SU-DHL-6 (cell line): Measurements from ENCODE around the gene ZNF365.

ENCODE experiments used
- H2AFZ ChIP-seq: fragments of 200-600 bp; sonication (generic); 2 replicates; pipeline ENCODE4 v1.6.1; 2014; ENCODE audit warnings: low read depth, mild to moderate bottlenecking, moderate library complexity, mixed read lengths, antibody characterized with exemption, low read length; ENCODE audit not compliant: severe bottlenecking
- H3F3A ChIP-seq: fragments of 200-600 bp; shearing (Covaris generic); 2 replicates; pipeline ENCODE4 v1.6.0; 2016; ENCODE audit warnings: antibody characterized with exemption, mild to moderate bottlenecking; ENCODE audit not compliant: insufficient read depth
- H3K27ac ChIP-seq: fragments of 200-600 bp; sonication (generic); 2 replicates; pipeline ENCODE4 v1.5.1; 2016; ENCODE audit warnings: low read depth, mild to moderate bottlenecking, low read length, moderate library complexity, mixed read lengths
- H3K27me3 ChIP-seq: fragments of 200-600 bp; sonication (generic), shearing (Covaris generic); 2 replicates; pipeline ENCODE4 v1.6.0; 2014; ENCODE audit warnings: mild to moderate bottlenecking, low read length
- H3K36me3 ChIP-seq: fragments of 200-600 bp; sonication (generic); 2 replicates; pipeline ENCODE4 v1.6.1; 2014; ENCODE audit warnings: mild to moderate bottlenecking, low read length, mixed read lengths
- H3K4me2 ChIP-seq: fragments of 300-600, 200-600 bp; shearing (Covaris generic), sonication (generic); 2 replicates; pipeline ENCODE4 v1.6.0; 2014; ENCODE audit warnings: low read length, low read depth, mild to moderate bottlenecking; ENCODE audit not compliant: poor library complexity, severe bottlenecking
- H3K4me3 ChIP-seq: fragments of 200-600 bp; sonication (generic); 2 replicates; pipeline ENCODE4 v1.5.1; 2014; ENCODE audit warnings: antibody characterized with exemption, low read length, mild to moderate bottlenecking, mixed read lengths; ENCODE audit not compliant: insufficient read depth, poor library complexity, severe bottlenecking
- H3K79me2 ChIP-seq: fragments of 200-600 bp; sonication (generic); 2 replicates; pipeline ENCODE4 v1.6.1; 2014; ENCODE audit warnings: mild to moderate bottlenecking, low read length, moderate library complexity; ENCODE audit not compliant: insufficient read depth
- H3K9ac ChIP-seq: fragments of 200-600 bp; sonication (generic); 2 replicates; pipeline ENCODE4 v1.7.0; 2014; ENCODE audit warnings: mild to moderate bottlenecking, low read length
- H3K9me2 ChIP-seq: fragments of 200-600 bp; sonication (generic); replicated peaks from 2 replicates; pipeline ENCODE4 v1.6.1; 2014; ENCODE audit warnings: low read length; ENCODE audit not compliant: insufficient read depth
- H3K9me3 ChIP-seq: fragments of 200-600 bp; sonication (generic); 2 replicates; pipeline ENCODE4 v1.6.1; 2014; ENCODE audit warnings: low read length, mixed read lengths; ENCODE audit not compliant: insufficient read depth
- H4K20me1 ChIP-seq: fragments of 200-600 bp; sonication (generic); 2 replicates; pipeline ENCODE4 v1.6.1; 2014; ENCODE audit warnings: low read depth, mild to moderate bottlenecking, antibody characterized with exemption, low read length, moderate library complexity, mixed read lengths
- CTCF ChIP-seq: fragments of 200-600 bp; sonication (generic); IDR thresholded peaks from one replicate; pipeline ENCODE4 v1.5.1; 2017; ENCODE audit warnings: antibody characterized with exemption, mild to moderate bottlenecking, low read length, moderate library complexity; ENCODE audit not compliant: insufficient read depth, poor library complexity, severe bottlenecking
- EZH2phosphoT487 ChIP-seq: fragments of 200-600 bp; sonication (generic), shearing (Covaris generic); conservative IDR thresholded peaks from 2 replicates; pipeline ENCODE4 v1.6.1; 2018; ENCODE audit warnings: mild to moderate bottlenecking, antibody characterized with exemption, low read length, moderate library complexity, mixed read lengths

ZNF365 gene

GRCh38 chr10:62443866-62444265 lies 69.7 kb downstream of the ZNF365 start:
- Histone ChIP-seq H3K4me2 (no peak overlapping the region), H3K9me3 (no peaks in the 10 kb centered on the region), H3K4me3 (no peak overlapping the region), H3K9ac (no peak overlapping the region), H3K79me2 (no peaks in the 10 kb centered on the region), H3K27ac (no peak overlapping the region), H3F3A (no peaks in the 10 kb centered on the region), H3K36me3 (no peaks in the 10 kb centered on the region), H3K9me2 (no peaks in the 10 kb centered on the region), H3K27me3 (no peaks in the 10 kb centered on the region), H4K20me1 (no peaks in the 10 kb centered on the region), H2AFZ (no peak overlapping the region)
- TF ChIP-seq EZH2phosphoT487, result no peak
- no peak for TF ChIP-seq CTCF

- no peaks in the 10 kb centered on the region for H4K20me1 ChIP-seq
- no peaks in the 10 kb centered on the region for H3K36me3 ChIP-seq
- H3K27ac ChIP-seq, result no peak overlapping the region
- no peak overlapping the region for H3K9ac ChIP-seq
- no peaks in the 10 kb centered on the region for H3K9me3 ChIP-seq
- H3K4me2 ChIP-seq, result no peak overlapping the region
- no peak for TF ChIP-seq CTCF
- no peak for TF ChIP-seq EZH2phosphoT487
- no peaks in the 10 kb centered on the region for H3K79me2 ChIP-seq
- no peaks in the 10 kb centered on the region for H3F3A ChIP-seq
- H3K9me2 ChIP-seq, result no peaks in the 10 kb centered on the region
- no peak overlapping the region for H3K4me3 ChIP-seq
- no peak overlapping the region for H2AFZ ChIP-seq
- no peaks in the 10 kb centered on the region for H3K27me3 ChIP-seq
Measured at GRCh38 chr10:62446627-62447026, 72.5 kb downstream of the ZNF365 start.

- no peak overlapping the region for H2AFZ ChIP-seq
- no peaks in the 10 kb centered on the region for H3F3A ChIP-seq
- H3K27me3 ChIP-seq, result no peaks in the 10 kb centered on the region
- H3K36me3 ChIP-seq, result no peaks in the 10 kb centered on the region
- TF ChIP-seq CTCF (no peak), EZH2phosphoT487 (no peak)
- no peaks in the 10 kb centered on the region for H3K9me3 ChIP-seq
- H3K4me3 ChIP-seq, result no peak overlapping the region
- no peak overlapping the region for H3K9ac ChIP-seq
- no peak overlapping the region for H3K4me2 ChIP-seq
- H4K20me1 ChIP-seq, result no peaks in the 10 kb centered on the region
- no peaks in the 10 kb centered on the region for H3K9me2 ChIP-seq
- H3K27ac ChIP-seq, result no peak overlapping the region
- H3K79me2 ChIP-seq, result no peaks in the 10 kb centered on the region
Measured at GRCh38 chr10:62450912-62451610, 76.9 kb downstream of the ZNF365 start.
